Measurements from ENCODE around the gene NUBPL. TPM values are rescaled to one million over a fixed set of nuclear protein-coding genes. Genes with fewer than 3 reads are reported as not detected.

The NUBPL gene
- polyA plus RNA-seq, 1 of the 3 experiments (the other 2 are of a cell fraction): 4.0 TPM

DNA sequence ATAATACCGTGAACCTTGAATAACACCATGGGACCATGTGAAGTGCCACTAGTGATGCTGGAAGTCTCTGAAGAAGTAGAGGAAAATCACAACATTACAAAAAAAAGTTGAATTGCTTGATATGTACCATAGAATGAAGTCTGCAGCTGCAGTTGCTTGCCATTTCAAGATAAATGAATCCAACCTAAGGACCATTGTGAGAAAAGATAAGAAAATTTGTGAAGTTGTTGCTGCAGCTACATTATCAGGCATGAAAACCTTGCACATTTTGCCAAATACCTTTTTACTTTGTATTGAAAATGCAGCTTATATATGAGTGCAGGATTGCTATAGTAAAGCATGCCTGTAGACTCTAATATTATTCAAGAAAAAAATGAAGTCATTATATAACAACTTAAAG lies 126.5 kb downstream of the NUBPL start (continued):
- no peak for TF ChIP-seq NFIC (IDR thresholded peaks at IDR 0.05; ENCODE audit: borderline replicate concordance)

DNA sequence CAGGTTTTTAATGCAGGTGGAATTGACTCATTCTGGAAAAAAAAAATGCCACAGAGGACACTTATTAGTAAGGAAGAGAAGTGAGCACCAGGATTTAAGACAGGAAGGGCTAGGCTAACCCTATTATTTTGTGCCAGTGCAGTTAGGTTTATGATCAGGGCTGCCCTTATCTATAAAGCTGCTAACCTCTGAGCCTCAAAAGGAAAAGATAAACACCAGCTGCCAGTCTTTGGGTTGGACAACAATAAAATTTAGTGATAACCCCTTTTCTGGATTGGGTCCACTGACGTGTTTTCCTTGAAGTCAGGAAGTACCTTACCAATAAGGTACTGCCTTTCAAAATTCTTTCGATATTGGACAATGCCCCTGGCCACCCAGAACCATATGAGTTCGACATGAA lies 128.9 kb downstream of the NUBPL start:
- no peak overlapping the region for H3K4me3 ChIP-seq (ENCODE audit: low read depth in 2 of 2, low read length in 1 of 2)
- H3K79me2 ChIP-seq (ENCODE audit: insufficient read depth): no peaks in the 10 kb centered on the region
- WGBS (ENCODE audit: low lambda C conversion rate): 65% methylated on average over 3 of the region's 3 CpGs
- no peaks in the 10 kb centered on the region for H4K20me1 ChIP-seq (ENCODE audit: insufficient read depth)
- H3F3A ChIP-seq (replicated peaks; ENCODE audit: insufficient read depth): no peaks in the 10 kb centered on the region
- no peaks in the 10 kb centered on the region for H3K9me2 ChIP-seq
- no peak overlapping the region for H3K27ac ChIP-seq (ENCODE audit: low read depth in 2 of 2, low read length in 1 of 2)
- POLR2A ChIA-PET: no interaction called here
- peaks cover 8 to 9% of the 10 kb centered on the region in 2 experiments; a peak in 3 of 4 replicates for H3K4me1 ChIP-seq (ENCODE audit: control insufficient read depth in 1 of 2, insufficient read depth in 2 of 2, low read depth in 1 of 2, low read length in 1 of 2)
- H3K9me3 ChIP-seq: no peaks in the 10 kb centered on the region
- CTCF ChIA-PET: no interaction called here
- TF ChIP-seq NRF1 (IDR thresholded peaks at IDR 0.05; ENCODE audit: low read depth, low read length) (no peak), JUND (IDR thresholded peaks at IDR 0.05) (no peak), CTCF (IDR thresholded peaks at IDR 0.05) (no peak), TEAD4 (IDR thresholded peaks at IDR 0.05; ENCODE audit: borderline replicate concordance, insufficient read depth) (no peak), MEF2A (IDR thresholded peaks at IDR 0.05; ENCODE audit: borderline replicate concordance, low read depth) (no peak), CHD2 (IDR thresholded peaks at IDR 0.05; ENCODE audit: low read length, partially characterized antibody) (no peak), TCF12 (IDR thresholded peaks at IDR 0.05) (no peak), EP300 (IDR thresholded peaks at IDR 0.05; ENCODE audit: borderline replicate concordance in 1 of 2, low read depth in 1 of 2, low read length in 1 of 2) (no peak), GABPA (IDR thresholded peaks at IDR 0.05; ENCODE audit: low read depth) (no peak), EZH2phosphoT487 (IDR thresholded peaks at IDR 0.05; ENCODE audit: borderline replicate concordance, low read depth) (no peak), FOXM1 (IDR thresholded peaks at IDR 0.05; ENCODE audit: low read depth) (no peak), FOSL2 (IDR thresholded peaks at IDR 0.05; ENCODE audit: borderline replicate concordance, low read depth) (no peak), SIN3A (IDR thresholded peaks at IDR 0.05; ENCODE audit: borderline replicate concordance, low read depth, low read length) (no peak), TAF1 (IDR thresholded peaks at IDR 0.05; ENCODE audit: borderline replicate concordance, low read depth, low read length) (no peak), SMC3 (IDR thresholded peaks at IDR 0.05; ENCODE audit: low read depth, low read length) (no peak), NFIC (IDR thresholded peaks at IDR 0.05; ENCODE audit: borderline replicate concordance) (no peak), RAD21 (IDR thresholded peaks at IDR 0.05; ENCODE audit: low read length) (no peak), PBX3 (IDR thresholded peaks at IDR 0.05) (no peak)
- TF ChIP-seq, protein P1, sequence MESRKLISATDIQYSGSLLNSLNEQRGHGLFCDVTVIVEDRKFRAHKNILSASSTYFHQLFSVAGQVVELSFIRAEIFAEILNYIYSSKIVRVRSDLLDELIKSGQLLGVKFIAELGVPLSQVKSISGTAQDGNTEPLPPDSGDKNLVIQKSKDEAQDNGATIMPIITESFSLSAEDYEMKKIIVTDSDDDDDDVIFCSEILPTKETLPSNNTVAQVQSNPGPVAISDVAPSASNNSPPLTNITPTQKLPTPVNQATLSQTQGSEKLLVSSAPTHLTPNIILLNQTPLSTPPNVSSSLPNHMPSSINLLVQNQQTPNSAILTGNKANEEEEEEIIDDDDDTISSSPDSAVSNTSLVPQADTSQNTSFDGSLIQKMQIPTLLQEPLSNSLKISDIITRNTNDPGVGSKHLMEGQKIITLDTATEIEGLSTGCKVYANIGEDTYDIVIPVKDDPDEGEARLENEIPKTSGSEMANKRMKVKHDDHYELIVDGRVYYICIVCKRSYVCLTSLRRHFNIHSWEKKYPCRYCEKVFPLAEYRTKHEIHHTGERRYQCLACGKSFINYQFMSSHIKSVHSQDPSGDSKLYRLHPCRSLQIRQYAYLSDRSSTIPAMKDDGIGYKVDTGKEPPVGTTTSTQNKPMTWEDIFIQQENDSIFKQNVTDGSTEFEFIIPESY (IDR thresholded peaks at IDR 0.05; ENCODE audit: borderline replicate concordance, low read depth): no peak
- no peak overlapping the region for H2AFZ ChIP-seq (ENCODE audit: low read depth)
- H3K27me3 ChIP-seq (ENCODE audit: insufficient read depth): no peaks in the 10 kb centered on the region
- H3K9ac ChIP-seq: no peak overlapping the region
- H3K36me3 ChIP-seq (replicated peaks in 1 of 2; ENCODE audit: control insufficient read depth in 1 of 2, insufficient read depth in 2 of 2, low read length in 1 of 2): no peaks in the 10 kb centered on the region
- no peak for DNase-seq
- H3K4me2 ChIP-seq: no peak overlapping the region
